Measurements from ENCODE around the gene DNAJB4. TPM values are rescaled to one million over a fixed set of nuclear protein-coding genes. Genes with fewer than 3 reads are reported as not detected.

Gene DNAJB4
- total RNA-seq, 4 donors from 2014 or later: 38.0 to 70.9 (median 59.1) TPM

DNA sequence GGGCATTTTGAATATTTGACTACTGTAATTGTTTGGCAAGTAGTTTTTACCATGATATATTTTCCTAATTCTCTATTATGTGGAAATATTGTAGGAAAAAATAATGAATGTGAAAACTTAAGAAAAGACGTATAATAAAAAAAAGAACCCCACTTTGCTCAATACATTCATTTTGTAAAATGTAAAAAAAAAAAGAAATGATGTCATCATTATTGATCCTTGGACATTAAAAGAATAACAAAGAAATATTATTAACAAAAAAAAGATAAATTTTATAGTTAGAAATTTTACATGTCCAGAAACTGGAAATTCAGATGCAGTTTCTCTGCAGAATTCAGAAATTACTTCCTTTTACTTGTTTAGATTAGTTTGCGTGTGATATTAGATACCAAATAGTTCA lies 46.3 kb downstream of the DNAJB4 start:
- intact Hi-C loops (cut with DNase I; ENCODE audit: low total_unique reads): no loop called here
- no peaks in the 10 kb centered on the region for H3K27me3 ChIP-seq
- no peaks in the 10 kb centered on the region for H3K36me3 ChIP-seq
- no peak overlapping the region for H3K27ac ChIP-seq
- TF ChIP-seq, protein P1, sequence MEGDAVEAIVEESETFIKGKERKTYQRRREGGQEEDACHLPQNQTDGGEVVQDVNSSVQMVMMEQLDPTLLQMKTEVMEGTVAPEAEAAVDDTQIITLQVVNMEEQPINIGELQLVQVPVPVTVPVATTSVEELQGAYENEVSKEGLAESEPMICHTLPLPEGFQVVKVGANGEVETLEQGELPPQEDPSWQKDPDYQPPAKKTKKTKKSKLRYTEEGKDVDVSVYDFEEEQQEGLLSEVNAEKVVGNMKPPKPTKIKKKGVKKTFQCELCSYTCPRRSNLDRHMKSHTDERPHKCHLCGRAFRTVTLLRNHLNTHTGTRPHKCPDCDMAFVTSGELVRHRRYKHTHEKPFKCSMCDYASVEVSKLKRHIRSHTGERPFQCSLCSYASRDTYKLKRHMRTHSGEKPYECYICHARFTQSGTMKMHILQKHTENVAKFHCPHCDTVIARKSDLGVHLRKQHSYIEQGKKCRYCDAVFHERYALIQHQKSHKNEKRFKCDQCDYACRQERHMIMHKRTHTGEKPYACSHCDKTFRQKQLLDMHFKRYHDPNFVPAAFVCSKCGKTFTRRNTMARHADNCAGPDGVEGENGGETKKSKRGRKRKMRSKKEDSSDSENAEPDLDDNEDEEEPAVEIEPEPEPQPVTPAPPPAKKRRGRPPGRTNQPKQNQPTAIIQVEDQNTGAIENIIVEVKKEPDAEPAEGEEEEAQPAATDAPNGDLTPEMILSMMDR (IDR thresholded peaks at IDR 0.05): no peak
- no peak for TF ChIP-seq POLR2A (IDR thresholded peaks at IDR 0.05)
- H3K4me3 ChIP-seq: no peak overlapping the region
- no peak for DNase-seq
- H3K9me3 ChIP-seq: no peaks in the 10 kb centered on the region
- H3K4me1 ChIP-seq: no peaks in the 10 kb centered on the region

DNA sequence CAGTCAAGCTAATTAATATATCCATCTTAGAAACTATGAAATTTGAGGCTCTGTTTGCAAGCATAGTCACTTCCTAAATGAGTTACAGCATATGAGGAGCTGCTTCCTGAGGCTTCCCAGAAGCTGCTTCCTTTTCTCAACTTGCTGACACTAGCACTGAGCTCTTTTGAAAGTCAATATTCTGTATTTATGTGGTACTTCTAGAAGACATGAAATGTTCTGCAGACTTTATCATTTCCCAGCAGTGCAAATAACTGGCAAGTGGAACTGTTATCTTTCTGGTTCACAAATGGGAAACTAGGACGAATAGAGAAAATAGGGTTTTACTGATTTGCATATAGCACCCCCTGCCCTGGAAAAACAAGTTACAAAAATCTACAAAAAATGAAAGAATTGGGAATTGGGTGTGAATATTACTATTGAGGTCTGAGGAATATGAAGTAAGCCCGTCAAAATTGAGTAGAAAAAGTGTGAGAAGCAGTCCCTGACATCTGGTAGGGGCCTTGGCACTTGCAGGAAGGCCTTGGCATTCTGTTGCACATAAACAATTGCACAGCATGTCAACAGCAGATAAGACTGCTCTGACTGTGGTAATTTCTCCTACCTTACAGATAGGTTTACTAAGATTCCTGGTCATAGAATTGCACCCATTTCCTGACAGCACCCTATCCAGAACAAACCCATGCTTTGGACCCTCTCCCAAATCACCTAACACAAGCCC lies 48.1 kb downstream of the DNAJB4 start:
- H3K27me3 ChIP-seq: no peaks in the 10 kb centered on the region
- H3K4me3 ChIP-seq: no peak overlapping the region
- peak overlapping the region in 1 of 2 donors; percentile 50 for H3K27ac ChIP-seq
- no peak for TF ChIP-seq POLR2A (IDR thresholded peaks at IDR 0.05)
- TF ChIP-seq, protein P1 (IDR thresholded peaks at IDR 0.05): no peak
- no peaks in the 10 kb centered on the region for H3K4me1 ChIP-seq
- DNase-seq: no peak
- intact Hi-C loops (cut with DNase I; ENCODE audit: low total_unique reads): no loop called here
- no peaks in the 10 kb centered on the region for H3K9me3 ChIP-seq
- no peaks in the 10 kb centered on the region for H3K36me3 ChIP-seq

DNA sequence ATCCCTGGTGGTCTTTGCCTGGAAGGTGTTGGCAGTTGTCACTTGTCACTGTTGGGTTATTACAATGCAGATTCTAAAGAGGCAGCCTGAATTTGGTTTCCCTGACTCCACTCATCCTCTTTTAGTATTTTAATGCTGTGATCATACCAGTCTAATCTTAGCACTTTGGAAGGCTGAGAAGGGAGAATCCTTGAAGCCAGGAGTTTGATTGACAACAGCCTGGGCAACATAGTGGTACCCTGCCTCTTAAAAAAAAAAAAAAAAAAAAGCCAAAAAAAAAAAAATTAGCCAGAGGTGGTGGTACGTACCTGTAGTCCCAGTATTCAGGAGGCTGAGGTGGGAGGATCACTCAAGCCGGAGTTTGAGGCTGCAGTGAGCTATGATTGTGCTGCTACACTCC lies 48.8 kb downstream of the DNAJB4 start:
- DNase-seq: no peak
- H3K4me1 ChIP-seq: no peaks in the 10 kb centered on the region
- no peaks in the 10 kb centered on the region for H3K36me3 ChIP-seq
- no peaks in the 10 kb centered on the region for H3K9me3 ChIP-seq
- intact Hi-C loops (cut with DNase I; ENCODE audit: low total_unique reads): no loop called here
- no peak overlapping the region for H3K4me3 ChIP-seq
- H3K27ac ChIP-seq: no peak overlapping the region
- no peak for TF ChIP-seq POLR2A (IDR thresholded peaks at IDR 0.05)
- TF ChIP-seq, protein P1 (IDR thresholded peaks at IDR 0.05): no peak
- no peaks in the 10 kb centered on the region for H3K27me3 ChIP-seq

DNA sequence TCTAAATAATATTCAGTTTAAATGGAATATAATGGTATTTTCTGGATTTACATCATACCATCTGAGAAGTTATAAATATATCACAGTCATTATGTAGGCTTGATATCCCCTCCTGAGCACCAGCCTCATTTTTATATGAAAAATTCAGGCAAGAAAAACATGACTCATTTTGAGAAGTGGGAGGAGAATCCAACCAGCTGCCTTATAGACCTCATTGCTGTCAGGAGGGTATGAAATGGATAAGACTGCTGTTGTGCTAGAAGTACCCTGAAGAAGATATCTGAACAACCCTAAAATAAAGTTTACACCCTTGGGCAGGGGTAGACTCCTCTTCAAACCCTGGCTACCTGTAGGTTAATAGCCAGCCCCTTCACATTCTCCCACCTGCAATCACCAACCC lies 49.8 kb downstream of the DNAJB4 start:
- intact Hi-C loops (cut with DNase I; ENCODE audit: low total_unique reads): no loop called here
- Histone ChIP-seq H3K36me3 (no peaks in the 10 kb centered on the region), H3K27ac (no peak overlapping the region), H3K4me3 (no peak overlapping the region), H3K4me1 (no peaks in the 10 kb centered on the region), H3K27me3 (no peaks in the 10 kb centered on the region), H3K9me3 (no peaks in the 10 kb centered on the region)
- DNase-seq: no peak
- TF ChIP-seq, protein P1 (IDR thresholded peaks at IDR 0.05): no peak
- TF ChIP-seq POLR2A (IDR thresholded peaks at IDR 0.05): no peak

- Histone ChIP-seq H3K9me3 (no peaks in the 10 kb centered on the region), H3K27ac (no peak overlapping the region), H3K36me3 (no peaks in the 10 kb centered on the region), H3K27me3 (no peaks in the 10 kb centered on the region), H3K4me1 (no peaks in the 10 kb centered on the region), H3K4me3 (no peak overlapping the region)
- DNase-seq: no peak
- intact Hi-C loops (cut with DNase I; ENCODE audit: low total_unique reads): no loop called here
- TF ChIP-seq POLR2A (IDR thresholded peaks at IDR 0.05): no peak
Measured at GRCh38 chr1:78054972-78055371, 50.2 kb downstream of the DNAJB4 start.
